GM19438 (cell line): ENCODE results near the gene BIRC2.
A peak's percentile ranks its signal among the peaks of the same experiment; 100 is the strongest.
"Not testable (repeated sequence)": the region's sequence is repeated elsewhere in the genome, so short reads cannot be mapped to it uniquely, and the experiment has no call there.

Source experiments
- ATAC-seq: cut with Tn5 transposase; IDR thresholded peaks from one replicate; pipeline ENCODE4 v1.9.1; 2021; ENCODE audit warnings: low read depth; ENCODE audit not compliant: unreplicated experiment

Gene BIRC2

DNA sequence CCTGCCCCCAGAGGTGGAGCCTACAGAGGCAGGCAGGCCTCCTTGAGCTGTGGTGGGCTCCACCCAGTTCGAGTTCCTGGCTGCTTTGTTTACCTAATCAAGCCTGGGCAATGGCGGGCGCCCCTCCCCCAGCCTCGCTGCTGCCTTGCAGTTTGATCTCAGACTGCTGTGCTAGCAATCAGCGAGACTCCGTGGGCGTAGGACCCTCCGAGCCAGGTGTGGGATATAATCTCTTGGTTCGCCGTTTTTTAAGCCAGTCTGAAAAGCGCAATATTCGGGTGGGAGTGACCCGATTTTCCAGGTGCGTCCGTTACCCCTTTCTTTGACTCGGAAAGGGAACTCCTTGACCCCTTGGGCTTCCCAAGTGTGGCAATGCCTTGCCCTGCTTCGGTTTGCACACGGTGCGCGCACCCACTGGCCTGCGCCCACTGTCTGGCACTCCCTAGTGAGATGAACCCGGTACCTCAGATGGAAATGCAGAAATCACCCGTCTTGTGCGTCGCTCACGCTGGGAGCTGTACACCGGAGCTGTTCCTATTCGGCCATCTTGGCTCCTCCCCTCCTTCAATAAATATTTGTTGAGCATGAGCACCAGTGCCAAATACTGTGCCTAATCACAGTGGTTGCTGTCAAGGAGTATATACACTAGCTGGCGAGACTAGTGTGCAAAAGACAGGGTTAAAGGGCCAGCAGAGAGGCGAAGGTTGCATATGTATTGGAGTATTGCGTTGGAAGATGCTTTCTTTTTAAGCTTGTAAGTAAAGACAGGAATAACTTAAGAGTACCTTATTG is 27.8 kb downstream of the BIRC2 start:
- ATAC-seq: not testable (repeated sequence)

DNA sequence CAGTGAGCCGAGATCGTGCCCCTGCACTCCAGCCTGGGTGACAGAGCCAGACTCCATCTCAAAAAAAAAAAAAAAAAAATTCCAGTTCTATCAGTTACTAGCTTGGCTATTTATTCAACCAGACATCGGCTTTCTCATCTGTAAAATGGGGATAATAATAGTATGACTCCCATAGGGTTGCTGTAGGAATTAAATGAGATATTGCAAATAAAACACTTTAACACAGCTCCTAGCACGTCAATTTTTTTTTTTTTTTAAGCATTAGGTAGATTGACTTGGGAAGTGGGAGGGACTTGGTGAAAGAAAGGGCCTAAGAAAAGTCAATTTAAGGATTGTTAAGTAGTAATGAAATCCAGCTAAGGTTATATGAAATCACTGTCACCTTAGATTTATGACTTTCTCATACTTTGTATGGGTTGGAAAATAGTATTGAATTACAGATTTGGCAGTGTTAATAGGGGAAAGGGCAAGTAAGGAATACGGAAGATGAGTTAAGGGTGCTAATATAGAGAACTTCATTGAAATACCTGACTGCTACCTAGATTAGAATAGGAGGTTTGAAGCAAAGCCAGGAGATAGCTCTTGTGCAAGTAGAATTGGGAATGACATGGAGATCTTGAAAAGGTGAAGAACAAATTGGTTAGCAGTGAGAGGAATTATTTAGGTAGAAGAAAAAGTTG is 28.8 kb downstream of the BIRC2 start:
- no peak for ATAC-seq

DNA sequence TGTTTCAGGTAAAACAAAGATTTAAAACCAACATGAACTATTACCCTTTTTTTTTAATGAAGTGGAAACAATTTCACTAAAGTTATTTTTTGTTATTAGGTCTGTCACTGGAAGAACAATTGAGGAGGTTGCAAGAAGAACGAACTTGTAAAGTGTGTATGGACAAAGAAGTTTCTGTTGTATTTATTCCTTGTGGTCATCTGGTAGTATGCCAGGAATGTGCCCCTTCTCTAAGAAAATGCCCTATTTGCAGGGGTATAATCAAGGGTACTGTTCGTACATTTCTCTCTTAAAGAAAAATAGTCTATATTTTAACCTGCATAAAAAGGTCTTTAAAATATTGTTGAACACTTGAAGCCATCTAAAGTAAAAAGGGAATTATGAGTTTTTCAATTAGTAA is 30.9 kb downstream of the BIRC2 start:
- no peak for ATAC-seq

DNA sequence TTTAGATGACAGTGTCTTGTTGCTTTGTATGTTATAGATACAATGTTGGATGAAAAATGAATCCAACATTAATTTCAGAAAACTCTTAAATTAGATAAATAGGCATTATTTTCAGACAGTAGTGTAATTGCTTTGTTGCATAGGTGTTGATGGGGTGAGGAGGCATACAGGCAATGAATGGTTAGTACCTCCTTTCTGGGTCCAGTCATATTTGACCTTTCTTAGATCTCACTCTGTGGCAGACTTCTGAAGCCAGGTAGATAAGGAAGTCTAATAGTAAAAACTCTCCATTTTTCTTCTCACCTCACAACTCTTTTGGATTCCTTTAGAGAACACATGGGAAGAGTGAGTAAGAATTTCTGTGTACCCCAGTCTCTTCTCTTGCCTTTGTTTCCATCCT is 31.8 kb downstream of the BIRC2 start:
- no peak for ATAC-seq

DNA sequence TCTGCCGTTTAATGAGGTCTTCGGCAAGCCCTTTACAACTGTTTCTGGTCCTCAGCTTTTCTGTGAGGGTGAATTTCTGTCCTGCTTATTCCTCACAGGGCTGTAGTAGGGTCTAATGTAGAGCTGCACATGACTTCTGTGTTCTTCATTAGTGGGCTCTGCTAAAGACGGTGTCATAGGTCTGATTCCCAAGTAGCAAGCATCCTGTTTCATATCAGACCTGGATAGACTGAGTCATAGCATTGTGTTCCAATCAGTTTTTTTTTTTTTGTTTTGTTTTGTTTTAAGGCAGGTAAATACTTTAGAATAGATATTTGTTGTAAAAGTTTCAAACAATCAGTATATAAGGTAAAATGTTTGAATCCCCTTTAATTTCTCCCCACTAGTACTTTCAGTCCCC is 35.4 kb downstream of the BIRC2 start:
- no peak for ATAC-seq

DNA sequence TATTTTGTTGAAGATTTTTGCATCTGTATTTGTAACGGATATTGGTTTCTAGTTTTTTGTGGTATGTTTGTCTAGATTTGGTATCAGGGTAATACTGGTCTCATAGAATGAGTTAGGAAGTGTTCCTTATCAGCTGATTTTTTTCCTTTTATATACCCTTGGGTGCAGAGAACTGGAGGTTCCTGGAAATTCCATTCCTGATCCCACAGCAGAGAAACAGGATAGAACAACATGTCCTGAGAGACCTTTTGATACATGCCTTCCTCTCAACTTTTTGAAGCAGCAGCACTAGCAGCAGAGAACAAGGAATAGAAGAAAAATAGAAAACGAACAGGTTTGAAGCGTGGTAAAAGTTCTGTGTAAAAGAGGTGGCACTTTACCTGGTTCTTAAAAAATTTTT is 36.8 kb downstream of the BIRC2 start:
- no peak for ATAC-seq

DNA sequence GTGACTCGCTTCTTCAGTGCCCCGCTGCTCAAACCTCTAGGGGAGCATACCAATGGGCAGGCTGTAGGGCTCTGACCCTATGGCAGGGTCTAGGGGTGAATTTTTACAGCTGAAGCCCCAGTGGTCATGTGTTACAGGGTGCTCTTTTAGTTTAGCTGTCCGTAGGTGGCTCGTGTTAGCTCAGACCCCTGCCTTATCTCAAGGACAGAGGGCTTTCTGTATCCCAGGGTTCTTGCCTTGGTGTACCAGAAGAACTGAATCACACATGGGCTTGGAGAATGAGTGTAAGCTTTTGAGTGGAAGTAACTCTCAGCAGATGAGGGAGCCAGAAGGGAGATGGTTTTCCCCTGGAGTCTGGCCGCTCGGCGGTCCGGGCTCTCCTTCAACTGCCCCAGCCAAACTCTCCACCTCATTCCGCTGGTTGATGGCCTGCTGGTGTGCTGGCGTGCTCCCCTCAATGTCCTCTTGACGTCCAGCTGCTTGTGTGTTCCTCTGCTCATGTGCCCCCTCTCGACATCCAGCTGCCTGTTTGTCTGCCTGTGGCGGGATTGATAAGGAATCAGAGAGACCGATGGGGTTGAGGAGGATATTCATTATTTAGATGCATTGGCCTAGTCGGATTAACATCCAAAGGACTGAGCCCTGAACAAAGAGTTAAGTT is 37.5 kb downstream of the BIRC2 start:
- ATAC-seq: no peak

DNA sequence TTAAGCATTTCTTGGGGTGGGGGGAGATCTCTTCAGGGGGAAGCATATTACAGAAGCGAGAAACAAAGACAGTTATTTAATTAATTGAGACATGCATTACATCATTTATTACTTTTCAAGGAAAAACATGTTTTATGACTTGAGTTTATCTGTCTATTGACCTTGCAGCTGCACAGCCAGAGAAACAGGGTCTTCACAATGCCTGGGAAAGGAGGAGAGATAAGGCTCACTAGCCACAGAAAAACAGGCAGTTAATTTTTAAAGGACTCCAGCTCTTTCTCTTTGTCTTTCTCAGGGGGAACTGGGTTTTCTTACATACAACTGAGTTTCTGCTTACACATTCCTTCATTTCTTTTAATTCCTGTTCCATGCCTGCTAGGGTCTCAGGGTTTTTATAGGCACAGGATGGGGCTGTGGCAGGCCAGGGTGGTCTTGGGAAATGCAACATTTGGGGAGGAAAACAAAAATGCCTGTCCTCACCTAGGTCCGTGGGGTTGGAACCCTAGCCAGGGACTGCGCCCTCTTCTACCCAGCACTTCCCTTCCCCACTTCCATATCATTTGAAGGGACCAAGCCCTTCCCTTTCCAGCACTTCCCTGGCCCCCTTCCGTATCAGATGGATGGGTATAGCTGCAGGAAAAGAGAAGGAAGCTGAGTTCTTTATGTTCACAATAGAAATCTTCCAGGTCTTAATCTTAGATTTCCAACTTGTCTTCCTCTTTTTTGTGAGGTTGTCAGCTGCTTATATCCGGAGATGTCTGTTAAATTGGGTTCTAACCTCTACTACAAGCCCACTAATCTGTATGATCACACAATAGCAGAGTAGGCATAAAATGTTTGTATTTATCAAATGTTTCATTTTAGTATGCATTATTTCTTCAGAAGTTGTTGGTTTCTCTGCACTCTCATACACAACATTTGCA is 38.3 kb downstream of the BIRC2 start:
- no peak for ATAC-seq

DNA sequence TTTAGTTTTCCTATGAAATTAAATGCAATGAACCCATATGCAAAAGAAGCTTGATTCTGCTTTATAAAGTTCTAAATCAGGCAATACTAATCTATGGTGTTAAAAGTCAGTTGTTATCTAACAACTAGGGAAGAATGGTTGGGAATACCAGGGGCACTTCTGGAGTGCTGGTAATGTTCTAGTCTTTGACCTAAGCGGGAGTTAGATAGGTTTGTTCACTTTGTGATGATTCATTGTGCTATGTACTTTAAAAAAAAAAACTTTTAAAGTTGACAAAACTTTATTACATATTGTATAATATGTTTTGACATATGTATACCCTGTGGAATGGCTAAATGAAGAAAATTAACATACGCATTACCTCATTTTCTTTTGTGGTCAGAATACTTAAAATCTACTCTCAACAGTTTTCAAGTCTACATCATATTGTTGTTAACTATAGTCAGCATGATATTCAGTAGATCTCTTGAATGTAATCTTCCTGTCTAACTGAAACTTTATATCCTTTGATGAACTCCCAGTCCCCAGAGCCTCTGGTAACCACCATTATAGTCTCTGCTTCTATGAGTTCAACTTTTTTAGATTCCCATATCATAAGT is 39.2 kb downstream of the BIRC2 start:
- no peak for ATAC-seq

DNA sequence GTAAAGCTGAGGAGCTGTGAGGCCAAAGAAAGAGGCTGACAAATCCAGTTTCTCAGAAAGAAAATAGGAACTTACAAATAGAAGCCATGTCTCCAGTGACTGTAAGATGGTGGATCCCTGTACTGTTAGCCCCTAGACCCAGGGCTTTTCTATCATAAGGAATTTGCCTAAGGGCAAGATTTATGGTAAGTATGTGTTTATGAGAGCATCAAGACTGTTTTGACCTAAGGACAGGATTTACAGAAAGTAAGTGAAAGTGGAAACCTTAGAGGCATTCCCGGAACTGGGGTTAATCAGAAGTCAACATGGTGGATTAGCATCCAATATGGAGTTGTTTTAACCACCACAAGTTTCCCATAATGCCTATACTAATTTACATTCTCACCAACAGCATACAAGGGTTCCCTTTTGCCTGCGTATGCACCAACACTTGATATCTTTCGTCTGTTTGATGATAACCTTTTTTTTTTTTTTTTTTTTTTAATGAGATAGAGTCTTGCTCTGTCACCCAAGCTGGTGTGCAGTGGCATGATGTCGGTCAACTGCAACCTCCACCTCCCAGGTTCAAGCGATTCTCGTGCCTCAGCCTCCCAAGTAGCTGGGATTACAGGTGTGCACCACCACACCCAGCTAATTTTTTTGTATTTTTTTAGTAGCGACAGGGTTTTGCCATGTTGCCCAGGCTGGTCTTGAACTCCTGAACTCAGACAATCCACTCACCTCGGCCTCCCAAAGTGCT is 40.2 kb downstream of the BIRC2 start:
- ATAC-seq: no peak

DNA sequence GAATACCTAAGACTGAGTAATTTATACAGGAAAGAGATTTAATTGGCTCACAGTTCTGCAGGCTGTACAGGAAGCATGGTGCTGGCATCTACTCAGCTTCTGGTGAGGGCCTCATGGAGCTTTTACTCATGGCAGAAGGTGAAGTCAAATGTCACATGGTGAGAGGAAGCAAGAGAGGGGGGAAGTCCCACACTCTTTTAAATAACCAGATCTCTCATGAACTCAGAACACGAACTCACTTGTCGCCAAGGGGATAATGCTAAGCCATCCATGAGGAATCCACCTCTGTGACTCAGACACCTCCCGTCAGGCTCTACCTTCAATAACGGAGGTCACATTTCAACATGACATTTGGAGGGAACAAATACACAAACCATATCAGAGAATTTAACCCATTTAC is 42.2 kb downstream of the BIRC2 start:
- no peak for ATAC-seq

DNA sequence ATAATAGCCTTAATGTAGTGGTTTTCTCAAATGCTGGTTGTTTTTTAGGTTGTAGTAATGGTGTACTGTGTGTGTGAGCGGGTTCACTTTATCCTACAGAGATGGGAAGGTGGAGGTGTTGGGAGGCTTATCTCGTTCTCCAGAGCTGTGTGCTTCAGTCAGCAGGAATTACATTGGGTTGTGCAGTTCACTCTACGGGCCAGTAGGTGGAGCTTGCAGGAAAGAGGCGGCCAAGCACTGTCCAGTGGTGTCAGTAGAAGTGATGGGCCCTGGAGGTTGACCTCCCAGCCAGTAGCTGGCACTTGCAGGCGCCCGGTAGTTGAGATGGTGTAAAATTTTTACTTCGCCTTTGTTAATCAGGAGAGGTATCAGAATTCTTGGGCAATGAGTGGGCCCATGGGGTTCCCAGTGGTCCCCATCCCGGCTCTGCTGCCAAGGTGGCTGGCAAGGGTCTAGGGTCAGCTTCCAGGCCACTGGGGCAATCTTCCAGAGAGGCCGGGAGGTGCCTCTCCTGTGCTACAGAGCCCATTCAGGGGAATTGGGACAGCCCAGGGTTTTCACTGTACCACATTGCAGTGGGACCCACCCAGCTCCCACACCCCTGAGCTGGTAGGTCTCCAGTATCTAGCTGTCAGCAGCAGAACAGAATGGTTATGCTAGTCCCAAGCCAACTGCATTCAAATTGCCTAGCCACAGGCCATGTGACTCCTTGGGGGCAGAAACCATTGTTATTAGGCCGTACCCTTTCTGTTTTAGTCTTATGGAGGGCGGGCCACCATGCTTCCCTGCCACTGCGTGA is 43.9 kb downstream of the BIRC2 start:
- ATAC-seq: peak; percentile 72

DNA sequence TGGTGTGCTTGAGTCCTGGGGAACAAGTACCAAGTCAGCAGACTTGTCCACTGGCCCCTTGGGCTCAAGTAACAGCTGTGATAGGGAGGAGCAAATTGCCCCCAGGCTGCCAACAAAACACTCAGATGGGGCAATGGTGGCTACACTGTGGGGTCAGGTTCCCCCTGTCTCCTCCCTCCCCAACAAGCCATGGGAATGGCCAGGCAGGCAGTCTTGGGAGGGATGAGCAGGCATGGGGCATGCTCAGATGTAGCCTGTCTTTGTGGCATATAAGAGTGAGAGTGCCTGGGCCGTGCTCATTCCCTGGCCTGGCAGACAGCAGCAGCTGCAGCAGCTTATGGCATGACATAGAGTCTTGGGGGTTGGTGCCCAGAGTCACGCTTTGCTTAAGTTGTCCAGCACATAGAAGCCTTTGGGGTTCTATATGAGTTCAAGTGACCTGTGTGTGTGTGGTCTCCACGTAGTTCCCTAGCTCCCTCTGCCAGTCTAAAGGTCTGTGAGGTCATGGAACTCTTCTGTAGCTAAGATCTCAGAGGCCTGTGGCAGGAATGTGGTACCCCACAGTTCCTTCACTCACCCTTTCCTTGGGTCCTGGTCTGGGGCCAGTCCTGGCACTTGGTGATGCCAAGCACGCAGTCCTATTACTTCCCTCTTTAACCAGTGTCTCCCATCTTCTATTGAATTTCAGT is 44.7 kb downstream of the BIRC2 start:
- ATAC-seq: no peak

DNA sequence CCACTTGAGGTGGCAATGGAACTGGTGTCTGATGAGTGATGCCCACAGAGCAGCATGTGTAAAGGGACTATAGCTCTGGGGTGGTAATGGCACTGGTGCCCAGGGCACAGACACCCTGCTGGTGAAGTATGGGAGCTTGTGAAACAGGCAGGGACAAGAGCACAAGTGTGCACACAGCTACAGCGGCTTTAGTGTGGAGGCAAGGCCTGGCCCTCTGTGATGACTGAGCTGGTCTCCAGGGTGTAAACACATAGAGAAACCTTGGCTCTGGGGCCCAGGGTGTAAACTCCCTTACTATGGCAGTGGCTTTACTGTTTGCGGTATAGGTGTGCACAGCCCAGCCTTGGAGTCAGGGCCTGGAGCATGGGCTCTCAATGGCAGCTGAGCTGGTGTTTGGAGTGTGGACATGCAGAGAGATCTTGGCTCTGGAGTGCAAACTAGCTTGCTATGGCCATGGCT is 46.3 kb downstream of the BIRC2 start:
- ATAC-seq: no peak

DNA sequence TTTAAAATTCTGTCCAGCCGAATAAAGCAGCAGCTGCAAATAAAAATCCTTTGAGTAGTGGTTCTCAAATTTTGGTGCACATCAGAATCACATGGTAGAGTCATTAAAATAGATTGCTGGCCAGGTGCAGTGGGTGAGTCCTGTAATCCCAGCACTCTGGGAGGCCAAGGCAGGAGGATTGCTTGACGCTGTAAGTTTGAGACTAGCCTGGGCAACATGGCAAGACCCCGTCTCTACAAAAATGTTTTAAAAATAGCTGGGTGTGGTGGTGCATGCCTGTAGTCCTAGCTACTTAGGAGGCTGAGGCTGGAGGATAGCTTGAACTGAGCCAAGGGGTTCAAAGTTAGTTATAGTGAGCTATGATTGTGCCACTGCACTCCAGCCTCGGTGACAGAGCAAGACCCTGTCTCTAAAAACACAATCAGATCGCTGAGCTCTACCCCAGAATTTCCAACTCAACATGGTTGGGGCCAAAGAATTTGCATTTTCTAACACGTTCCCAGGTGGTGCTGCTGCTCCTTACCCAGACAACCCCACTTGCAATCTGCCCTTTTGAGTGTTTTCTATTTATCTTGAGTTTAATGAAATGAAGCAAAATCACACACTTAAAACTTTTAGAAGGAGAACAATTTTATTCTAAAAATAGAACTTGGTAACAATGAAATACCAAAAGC is 48.8 kb downstream of the BIRC2 start:
- no peak for ATAC-seq

DNA sequence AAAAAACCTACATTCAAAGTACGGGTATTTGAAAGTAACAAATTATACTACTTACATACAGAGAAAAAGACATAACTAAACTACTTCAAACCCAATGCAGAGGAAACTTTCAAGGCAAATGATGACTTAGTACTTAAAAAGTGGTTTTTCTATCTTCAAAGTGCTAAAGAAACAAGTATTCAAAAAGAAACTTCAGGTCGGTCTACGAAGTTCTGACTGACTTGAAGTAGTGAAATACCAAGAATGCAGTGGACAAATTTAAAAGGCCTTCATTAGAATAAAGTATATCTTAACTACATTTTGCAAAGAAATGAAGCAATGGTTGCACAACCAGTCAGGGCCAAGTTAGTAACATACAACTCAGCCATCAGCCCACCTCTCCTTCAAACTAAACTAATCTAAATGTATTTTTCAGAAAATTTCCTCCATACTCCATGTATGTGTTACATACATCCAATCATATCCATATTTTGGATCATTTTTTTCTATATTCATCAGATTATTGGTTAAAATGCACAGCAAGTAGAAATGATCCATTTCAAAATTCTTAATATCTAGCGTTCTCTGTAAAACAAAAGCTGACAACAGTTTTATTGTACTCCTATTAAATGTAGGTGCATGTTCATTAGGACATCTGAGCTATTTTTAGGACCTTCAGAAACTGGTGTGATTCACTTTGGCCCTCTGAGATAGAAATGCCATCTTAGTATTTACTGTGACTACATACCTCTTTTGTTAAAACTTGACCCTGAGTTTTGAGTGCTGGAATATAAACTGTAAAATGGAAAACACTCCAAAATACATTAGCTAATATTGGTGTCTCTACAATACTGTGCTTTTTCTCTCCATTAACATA is 49.9 kb downstream of the BIRC2 start:
- no peak for ATAC-seq

DNA sequence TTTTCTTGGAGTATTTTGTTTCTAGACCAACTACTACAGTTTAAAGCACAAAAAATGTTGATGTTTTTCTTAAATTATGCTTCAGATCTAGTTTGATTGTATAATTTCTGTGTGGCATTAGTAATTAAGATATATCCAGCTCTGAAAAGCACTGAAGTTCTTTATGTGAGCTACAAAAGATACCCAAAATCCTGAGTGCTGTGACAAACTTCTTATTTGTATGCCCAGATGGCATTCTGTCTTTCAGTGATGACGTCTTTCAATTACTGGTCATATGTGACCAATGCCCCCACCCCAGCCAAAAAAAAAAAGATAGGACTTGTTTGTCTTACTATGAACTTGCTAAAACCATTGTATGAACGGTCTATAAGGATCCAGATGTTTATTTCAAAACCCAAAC is 51.3 kb downstream of the BIRC2 start:
- ATAC-seq: no peak
